Urinary bladder (tissue), 4 donors: ENCODE data around the gene ADCY3. TPM values are rescaled to one million over a fixed set of nuclear protein-coding genes. Genes with fewer than 3 reads are reported as not detected.

Source experiments
- DNase-seq: peaks from one replicate; pipeline ENCODE4 v3.0.0-alpha.2; 2015; ENCODE audit errors: extremely low spot score
- H3K27ac ChIP-seq: one replicate; pipeline ENCODE4 v1.5.1; 2013; ENCODE audit warnings: low read depth, mild to moderate bottlenecking, moderate library complexity
- H3K36me3 ChIP-seq: one replicate; pipeline ENCODE4 v1.6.1; 2013; ENCODE audit warnings: mild to moderate bottlenecking, moderate library complexity; ENCODE audit not compliant: insufficient read depth
- H3K4me1 ChIP-seq: one replicate; pipeline ENCODE4 v1.6.1; 2013; ENCODE audit warnings: mild to moderate bottlenecking, moderate library complexity; ENCODE audit not compliant: insufficient read depth
- H3K4me3 ChIP-seq: one replicate; pipeline ENCODE4 v1.5.1; 2013; ENCODE audit warnings: low read depth, low read length
- WGBS: extraction: QIAGEN DNeasy Blood & Tissue Kit; methylation state at CpG from one replicate; pipeline ENCODE4 v1.1.7; 2013; 5-methylcytosine and 5-hydroxymethylcytosine counted together
- polyA plus RNA-seq: library from polyadenylated mRNA; stranded (reverse); fragments of 200-250 nt; gene quantifications from one replicate; pipeline ENCODE4 v1.2.3, GENCODE V29; 2013
- total RNA-seq: library from RNA; depleted of rRNA; stranded (reverse); fragments of >200 nt; gene quantifications from one replicate; pipeline ENCODE4 v1.2.3, GENCODE V29; 2014
- donor health status: healthy with polysubstance abuse.
- donor health status: healthy.

The ADCY3 gene
- total and polyA plus RNA-seq, 2 donors, result 28.3 to 65.2 TPM

GRCh38 chr2:24887307-24887874 lies 32.6 kb downstream of the ADCY3 start:
- 91% methylated on average over 20 of the region's 20 CpGs for WGBS
- no peak overlapping the region for H3K27ac ChIP-seq
- peaks cover 1% of the 10 kb centered on the region for H3K36me3 ChIP-seq
- no peak for DNase-seq
- no peaks in the 10 kb centered on the region for H3K4me1 ChIP-seq
- no peak overlapping the region for H3K4me3 ChIP-seq

GRCh38 chr2:24886691-24887304 lies 33.2 kb downstream of the ADCY3 start:
- Histone ChIP-seq H3K4me3 (no peak overlapping the region), H3K36me3 (peaks cover 1% of the 10 kb centered on the region), H3K4me1 (no peaks in the 10 kb centered on the region), H3K27ac (peak overlapping the region; percentile 83)
- 53% methylated on average over 16 of the region's 16 CpGs for WGBS
- DNase-seq, result no peak

- H3K4me1 ChIP-seq, result no peaks in the 10 kb centered on the region
- H3K27ac ChIP-seq, result peak overlapping the region; percentile 83
- WGBS, result 70% methylated on average over 13 of the region's 13 CpGs
- no peak overlapping the region for H3K4me3 ChIP-seq
- no peaks in the 10 kb centered on the region for H3K36me3 ChIP-seq
- DNase-seq, result no peak
These were observed 33.9 kb downstream of the ADCY3 start for GRCh38 chr2:24886126-24886501.

- no peak overlapping the region for H3K4me3 ChIP-seq
- 81% methylated on average over 11 of the region's 11 CpGs for WGBS
- H3K36me3 ChIP-seq, result no peaks in the 10 kb centered on the region
- H3K27ac ChIP-seq, result no peak overlapping the region
- no peaks in the 10 kb centered on the region for H3K4me1 ChIP-seq
- DNase-seq, result no peak
These were observed 34.6 kb downstream of the ADCY3 start for GRCh38 chr2:24885221-24886125.

- DNase-seq, result no peak
- no peak overlapping the region for H3K27ac ChIP-seq
- no peak overlapping the region for H3K4me3 ChIP-seq
- H3K36me3 ChIP-seq, result no peaks in the 10 kb centered on the region
- no peaks in the 10 kb centered on the region for H3K4me1 ChIP-seq
- 65% methylated on average over 4 of the region's 4 CpGs for WGBS
These were observed 36.1 kb downstream of the ADCY3 start for GRCh38 chr2:24883946-24884345.

GRCh38 chr2:24881623-24882022 lies 38.4 kb downstream of the ADCY3 start:
- H3K4me1 ChIP-seq, result no peaks in the 10 kb centered on the region
- 92% methylated on average over 9 of the region's 9 CpGs for WGBS
- no peak overlapping the region for H3K27ac ChIP-seq
- H3K4me3 ChIP-seq, result no peak overlapping the region
- H3K36me3 ChIP-seq, result no peaks in the 10 kb centered on the region
- DNase-seq, result no peak

GRCh38 chr2:24881158-24881557 lies 38.9 kb downstream of the ADCY3 start:
- no peak for DNase-seq
- 89% methylated on average over 6 of the region's 6 CpGs for WGBS
- H3K27ac ChIP-seq, result no peak overlapping the region
- no peak overlapping the region for H3K4me3 ChIP-seq
- no peaks in the 10 kb centered on the region for H3K4me1 ChIP-seq
- no peaks in the 10 kb centered on the region for H3K36me3 ChIP-seq

GRCh38 chr2:24878341-24878740 lies 41.7 kb downstream of the ADCY3 start:
- 88% methylated on average over 10 of the region's 10 CpGs for WGBS
- Histone ChIP-seq H3K4me3 (no peak overlapping the region), H3K27ac (no peak overlapping the region)

GRCh38 chr2:24877646-24878045 lies 42.4 kb downstream of the ADCY3 start:
- WGBS, result 87% methylated on average over 9 of the region's 9 CpGs
- H3K27ac ChIP-seq, result no peak overlapping the region

More at GRCh38 chr2:24878341-24878740, 41.7 kb downstream of the ADCY3 start:
- no peak for DNase-seq
- no peaks in the 10 kb centered on the region for H3K36me3 ChIP-seq
- no peaks in the 10 kb centered on the region for H3K4me1 ChIP-seq

GRCh38 chr2:24877067-24877466 lies 43.0 kb downstream of the ADCY3 start:
- Histone ChIP-seq H3K4me1 (no peaks in the 10 kb centered on the region), H3K4me3 (no peak overlapping the region), H3K27ac (no peak overlapping the region), H3K36me3 (no peaks in the 10 kb centered on the region)
- DNase-seq, result no peak
- WGBS, result 94% methylated on average over 6 of the region's 6 CpGs

More at GRCh38 chr2:24877646-24878045, 42.4 kb downstream of the ADCY3 start:
- Histone ChIP-seq H3K4me3 (no peak overlapping the region), H3K4me1 (no peaks in the 10 kb centered on the region), H3K36me3 (no peaks in the 10 kb centered on the region)
- DNase-seq, result no peak

GRCh38 chr2:24875901-24876300 lies 44.1 kb downstream of the ADCY3 start:
- no peaks in the 10 kb centered on the region for H3K36me3 ChIP-seq
- WGBS, result 98% methylated on average over 2 of the region's 2 CpGs
- no peak overlapping the region for H3K27ac ChIP-seq
- no peak for DNase-seq
- no peak overlapping the region for H3K4me3 ChIP-seq
- H3K4me1 ChIP-seq, result no peaks in the 10 kb centered on the region

- Histone ChIP-seq H3K4me1 (no peaks in the 10 kb centered on the region), H3K36me3 (no peaks in the 10 kb centered on the region), H3K4me3 (no peak overlapping the region), H3K27ac (no peak overlapping the region)
- WGBS, result 82% methylated on average over 10 of the region's 10 CpGs
- no peak for DNase-seq
These were observed 44.8 kb downstream of the ADCY3 start for GRCh38 chr2:24875272-24875671.

GRCh38 chr2:24874035-24874434 lies 46.0 kb downstream of the ADCY3 start:
- H3K4me1 ChIP-seq, result no peaks in the 10 kb centered on the region
- WGBS, result 92% methylated on average over 9 of the region's 9 CpGs
- no peak overlapping the region for H3K27ac ChIP-seq
- no peak overlapping the region for H3K4me3 ChIP-seq
- no peaks in the 10 kb centered on the region for H3K36me3 ChIP-seq
- DNase-seq, result no peak

- Histone ChIP-seq H3K36me3 (no peaks in the 10 kb centered on the region), H3K4me1 (no peaks in the 10 kb centered on the region), H3K27ac (no peak overlapping the region), H3K4me3 (no peak overlapping the region)
- 85% methylated on average over 8 of the region's 8 CpGs for WGBS
- DNase-seq, result no peak
These were observed 46.4 kb downstream of the ADCY3 start for GRCh38 chr2:24873619-24874018.
